Tibial artery (tissue), 4 donors: ENCODE data around the gene CST8.

ENCODE experiments used
- DNase-seq, 2 donors: peaks; one replicate each; pipeline ENCODE4 v3.0.0-alpha.2; 2019
- H3K27ac ChIP-seq, 2 donors: fragments of 200-600 bp; sonication (generic) in 1 of 2; 1 replicate in 1 of 2; 2 replicates in 1 of 2; pipeline ENCODE4 v1.5.1; 2018 to 2019; ENCODE audit warnings: mild to moderate bottlenecking in 1 of 2
- H3K27me3 ChIP-seq, 2 donors: fragments of 200-600 bp; sonication (generic) in 1 of 2; one replicate each; pipeline versions ENCODE4 v1.5.1 to v1.6.0; 2016 to 2019
- H3K36me3 ChIP-seq, 3 donors: fragments of 200-600 bp; sonication (generic) in 2 of 3; one replicate each; pipeline ENCODE4 v1.5.1; 2016 to 2019; ENCODE audit warnings: mild to moderate bottlenecking in 2 of 3
- H3K4me1 ChIP-seq, 4 donors: fragments of 200-600 bp; sonication (generic) in 2 of 4; 1 replicate in 3 of 4; 2 replicates in 1 of 4; pipeline ENCODE4 v1.5.1; 2016 to 2019
- H3K4me3 ChIP-seq, 2 donors: fragments of 200-600 bp; sonication (generic) in 1 of 2; 1 replicate in 1 of 2; 2 replicates in 1 of 2; pipeline ENCODE4 v1.5.1; 2018 to 2019; ENCODE audit warnings: mild to moderate bottlenecking in 2 of 2
- H3K9me3 ChIP-seq, 3 donors: fragments of 200-600 bp; sonication (generic) in 1 of 3; one replicate each; pipeline ENCODE4 v1.5.1; 2016 to 2019
- intact Hi-C: fragments of 100-400 bp; cut with DNase I; formaldehyde crosslinking; loops from one replicate; pipeline ENCODE4 v1.15.0; 2023; ENCODE audit warnings: low total_unique reads
- TF ChIP-seq, protein P1 (sequence below), 2 experiments: fragments of 200-600 bp in 1 of 2; fragments of 450-650 bp in 1 of 2; IDR thresholded peaks; one replicate each; pipeline ENCODE4 v1.5.1; 2017 to 2019; ENCODE audit warnings: antibody characterized with exemption in 2 of 2, mild to moderate bottlenecking in 1 of 2, moderate library complexity in 1 of 2

CST8 gene

DNA sequence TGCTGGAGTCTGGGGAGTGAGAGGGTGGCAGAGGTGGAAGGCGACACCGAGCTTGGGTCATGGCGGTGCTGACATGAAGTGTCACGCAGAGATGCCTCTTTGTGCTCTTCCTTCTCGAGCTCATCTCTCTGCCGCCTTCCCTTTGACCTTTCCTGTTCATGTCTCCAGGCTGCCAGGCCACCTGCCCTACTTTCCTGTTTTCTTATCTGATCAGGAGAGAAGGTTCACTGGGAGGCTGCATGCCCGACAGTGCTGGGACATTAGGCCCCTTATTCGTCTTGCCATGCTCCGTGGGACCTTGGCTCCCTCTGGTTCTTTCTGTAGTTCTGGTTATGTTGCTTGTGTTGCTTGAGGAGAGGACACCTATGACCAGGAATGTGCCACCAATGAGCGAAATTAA, 33.2 kb downstream of the CST8 start:
- H3K4me3 ChIP-seq, result no peak overlapping the region
- no peaks in the 10 kb centered on the region for H3K27me3 ChIP-seq
- no peaks in the 10 kb centered on the region for H3K4me1 ChIP-seq
- intact Hi-C loops, result no loop called here
- DNase-seq, result no peak
- no peak overlapping the region for H3K27ac ChIP-seq
- H3K36me3 ChIP-seq, result no peaks in the 10 kb centered on the region
- peaks cover 0 to 9% (median 0%) of the 10 kb centered on the region in 3 donors for H3K9me3 ChIP-seq
- TF ChIP-seq, protein P1, sequence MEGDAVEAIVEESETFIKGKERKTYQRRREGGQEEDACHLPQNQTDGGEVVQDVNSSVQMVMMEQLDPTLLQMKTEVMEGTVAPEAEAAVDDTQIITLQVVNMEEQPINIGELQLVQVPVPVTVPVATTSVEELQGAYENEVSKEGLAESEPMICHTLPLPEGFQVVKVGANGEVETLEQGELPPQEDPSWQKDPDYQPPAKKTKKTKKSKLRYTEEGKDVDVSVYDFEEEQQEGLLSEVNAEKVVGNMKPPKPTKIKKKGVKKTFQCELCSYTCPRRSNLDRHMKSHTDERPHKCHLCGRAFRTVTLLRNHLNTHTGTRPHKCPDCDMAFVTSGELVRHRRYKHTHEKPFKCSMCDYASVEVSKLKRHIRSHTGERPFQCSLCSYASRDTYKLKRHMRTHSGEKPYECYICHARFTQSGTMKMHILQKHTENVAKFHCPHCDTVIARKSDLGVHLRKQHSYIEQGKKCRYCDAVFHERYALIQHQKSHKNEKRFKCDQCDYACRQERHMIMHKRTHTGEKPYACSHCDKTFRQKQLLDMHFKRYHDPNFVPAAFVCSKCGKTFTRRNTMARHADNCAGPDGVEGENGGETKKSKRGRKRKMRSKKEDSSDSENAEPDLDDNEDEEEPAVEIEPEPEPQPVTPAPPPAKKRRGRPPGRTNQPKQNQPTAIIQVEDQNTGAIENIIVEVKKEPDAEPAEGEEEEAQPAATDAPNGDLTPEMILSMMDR (IDR thresholded peaks at IDR 0.05), result no peak

GRCh38 chr20:23526850-23527249, 35.9 kb downstream of the CST8 start:
- Histone ChIP-seq H3K27ac (no peak overlapping the region), H3K4me1 (no peaks in the 10 kb centered on the region), H3K36me3 (no peaks in the 10 kb centered on the region), H3K4me3 (no peak overlapping the region), H3K27me3 (no peaks in the 10 kb centered on the region), H3K9me3 (peaks cover 0 to 9% (median 0%) of the 10 kb centered on the region in 3 donors)
- TF ChIP-seq, protein P1 (IDR thresholded peaks at IDR 0.05), result no peak
- intact Hi-C loops, result no loop called here
- DNase-seq, result no peak

DNA sequence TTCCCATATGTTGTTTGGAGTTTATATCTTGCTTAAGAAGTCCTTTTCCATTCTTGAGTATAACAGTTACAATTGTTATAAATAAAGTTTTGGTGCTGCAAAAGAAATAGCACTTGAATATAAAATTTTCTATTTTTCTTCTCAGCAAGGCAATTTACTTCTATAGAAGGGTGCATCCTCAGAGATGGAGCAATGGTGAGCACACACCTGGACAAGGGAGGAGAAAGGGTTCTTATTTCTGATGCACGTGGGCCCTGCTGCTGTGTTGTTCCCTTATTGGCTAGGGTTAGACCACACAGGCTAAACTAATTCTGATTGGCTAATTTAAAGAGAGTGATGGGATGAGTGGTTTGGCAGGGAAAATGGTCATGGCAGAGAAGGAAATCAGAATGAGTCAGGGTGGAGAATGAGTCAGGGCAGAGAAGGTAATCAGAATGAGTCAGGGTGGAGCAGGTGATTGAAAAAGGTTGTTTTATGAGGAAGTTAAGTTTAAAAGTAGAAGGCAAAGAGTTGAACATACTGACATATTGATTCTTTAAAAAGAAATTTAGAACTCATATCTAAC, 38.0 kb downstream of the CST8 start:
- no peak for DNase-seq
- TF ChIP-seq, protein P1 (IDR thresholded peaks at IDR 0.05), result no peak

GRCh38 chr20:23530937-23531567, 40.1 kb downstream of the CST8 start:
- H3K9me3 ChIP-seq, result peaks cover 0 to 9% (median 0%) of the 10 kb centered on the region in 3 donors
- H3K27me3 ChIP-seq, result no peaks in the 10 kb centered on the region
- no peak overlapping the region for H3K4me3 ChIP-seq
- H3K36me3 ChIP-seq, result no peaks in the 10 kb centered on the region
- intact Hi-C loops, result no loop called here
- no peak overlapping the region for H3K27ac ChIP-seq
- H3K4me1 ChIP-seq, result no peaks in the 10 kb centered on the region
- TF ChIP-seq, protein P1 (IDR thresholded peaks at IDR 0.05), result no peak
- DNase-seq, result no peak

More for the DNA sequence above, 38.0 kb downstream of the CST8 start:
- peaks cover 0 to 9% (median 0%) of the 10 kb centered on the region in 3 donors for H3K9me3 ChIP-seq
- H3K4me1 ChIP-seq, result no peaks in the 10 kb centered on the region
- no peak overlapping the region for H3K4me3 ChIP-seq
- intact Hi-C loops, result no loop called here
- no peaks in the 10 kb centered on the region for H3K36me3 ChIP-seq
- no peaks in the 10 kb centered on the region for H3K27me3 ChIP-seq
- H3K27ac ChIP-seq, result no peak overlapping the region

GRCh38 chr20:23532533-23532932, 41.6 kb downstream of the CST8 start:
- no peak overlapping the region for H3K4me3 ChIP-seq
- H3K36me3 ChIP-seq, result no peaks in the 10 kb centered on the region
- TF ChIP-seq, protein P1 (IDR thresholded peaks at IDR 0.05), result no peak
- DNase-seq, result no peak
- no peak overlapping the region for H3K27ac ChIP-seq
- peaks cover 0 to 9% (median 0%) of the 10 kb centered on the region in 3 donors for H3K9me3 ChIP-seq
- intact Hi-C loops, result no loop called here
- no peaks in the 10 kb centered on the region for H3K4me1 ChIP-seq
- no peaks in the 10 kb centered on the region for H3K27me3 ChIP-seq
